GM10248 (cell line): ENCODE measurements around the gene LOXHD1.

ENCODE experiments used
- CTCF ChIA-PET: fragments of 300-600 bp; sonication (Branson Sonifier 250); formaldehyde crosslinking; extraction: SDS; loops from one replicate; lab custom pipeline; 2021; ENCODE audit warnings: antibody characterized with exemption; lab: Yijun Ruan, JAX
- POLR2A ChIA-PET: fragments of 350-650 bp; sonication (Branson Sonifier 250); formaldehyde crosslinking; extraction: SDS; loops from one replicate; lab custom pipeline; 2020; ENCODE audit warnings: antibody characterized with exemption; lab: Yijun Ruan, JAX
- DNase-seq: peaks from one replicate; pipeline ENCODE4 v3.0.0; 2012; ENCODE audit errors: extremely low spot score
- CTCF ChIP-seq: IDR thresholded peaks from 2 replicates; pipeline ENCODE4 v1.5.1; 2012; ENCODE audit warnings: mild to moderate bottlenecking, low read depth; ENCODE audit errors: extremely low read depth, missing control alignments, control extremely low read depth

LOXHD1 gene

GRCh38 chr18:46565256-46565655, 91.8 kb downstream of the LOXHD1 start:
- DNase-seq = no peak
- no peak for TF ChIP-seq CTCF
- POLR2A ChIA-PET = no interaction called here
- CTCF ChIA-PET = interaction anchor here (1.1 kb wide), 1 partner anchor 9 kb away, joined by 3 read pairs; no protein-coding TSS in a partner anchor

GRCh38 chr18:46563317-46563716, 93.7 kb downstream of the LOXHD1 start:
- no peak for TF ChIP-seq CTCF
- DNase-seq = no peak
- ChIA-PET POLR2A (no interaction called here), CTCF (interaction anchor here (1.0 kb wide), 1 partner anchor 10 kb away, joined by 3 read pairs; no protein-coding TSS in a partner anchor)

- ChIA-PET POLR2A (no interaction called here), CTCF (interaction anchor here (1.5 kb wide), 1 partner anchor 55 kb away, joined by 4 read pairs; no protein-coding TSS in a partner anchor)
- no peak for TF ChIP-seq CTCF
- DNase-seq = no peak
These were observed 94.3 kb downstream of the LOXHD1 start for GRCh38 chr18:46562674-46563192.

- no peak for TF ChIP-seq CTCF
- POLR2A ChIA-PET = no interaction called here
These were observed 96.4 kb downstream of the LOXHD1 start for GRCh38 chr18:46560671-46561045.

GRCh38 chr18:46559946-46560670, 96.9 kb downstream of the LOXHD1 start:
- ChIA-PET CTCF (interaction anchor here (2.4 kb wide), 1 partner anchor 98 kb away, joined by 12 read pairs; no protein-coding TSS in a partner anchor), POLR2A (no interaction called here)
- no peak for TF ChIP-seq CTCF
- DNase-seq = no peak

More at GRCh38 chr18:46560671-46561045, 96.4 kb downstream of the LOXHD1 start:
- CTCF ChIA-PET = interaction anchor here (1.7 to 2.4 kb wide), 2 partner anchors 28 to 97 kb away, joined by 4 to 12 read pairs; no protein-coding TSS in a partner anchor
- no peak for DNase-seq

- ChIA-PET CTCF (no interaction called here), POLR2A (no interaction called here)
- DNase-seq = no peak
- no peak for TF ChIP-seq CTCF
These were observed 97.7 kb downstream of the LOXHD1 start for GRCh38 chr18:46559296-46559695.
